ENCODE results near the gene CERT1.

GRCh38 chr5:75552764-75553163 is 41.3 kb upstream of the CERT1 start:
- TF ChIP-seq CTCF (IDR thresholded peaks at IDR 0.05) (no peak), POLR2A (IDR thresholded peaks at IDR 0.05) (no peak), EP300 (IDR thresholded peaks at IDR 0.05) (no peak), POLR2AphosphoS5 (IDR thresholded peaks at IDR 0.05) (no peak)
